Activated CD8-positive, alpha-beta T cell treated with anti-CD3 and anti-CD28 coated beads for 36 hours (primary cell): ENCODE results near the gene MRPS18B. TPM values are rescaled to one million over a fixed set of nuclear protein-coding genes. Genes with fewer than 3 reads are reported as not detected.

Experiments
- ATAC-seq: fragments of 200-7000 bp; cut with Tn5 transposase; one replicate; pipeline ENCODE4 v1.10.0; 2021; ENCODE audit warnings: mild to moderate bottlenecking, moderate library complexity
- CTCF ChIA-PET: fragments of 350-600 bp; sonication (Branson Sonifier 250); formaldehyde crosslinking; loops from one replicate; lab custom pipeline; 2021; ENCODE audit warnings: antibody characterized with exemption; lab: Charles Lee
- POLR2A ChIA-PET: fragments of 350-600 bp; sonication (Branson Sonifier 250); formaldehyde crosslinking; loops from one replicate; lab custom pipeline; 2021; ENCODE audit warnings: antibody characterized with exemption; lab: Charles Lee
- DNase-seq: peaks from one replicate; pipeline ENCODE4 v3.0.0-alpha.2; 2020
- H3K27ac Mint-ChIP-seq: one replicate; pipeline ENCODE4 v1.8.0; 2021; ENCODE audit warnings: mild to moderate bottlenecking, mixed read lengths
- H3K27me3 Mint-ChIP-seq: one replicate; pipeline ENCODE4 v1.8.0; 2021; ENCODE audit warnings: mixed read lengths
- H3K36me3 Mint-ChIP-seq: one replicate; pipeline ENCODE4 v1.8.0; 2021; ENCODE audit warnings: low read depth, mixed read lengths
- H3K4me1 Mint-ChIP-seq: one replicate; pipeline ENCODE4 v1.8.0; 2021; ENCODE audit warnings: low read depth, mixed read lengths
- H3K4me3 Mint-ChIP-seq: one replicate; pipeline ENCODE4 v1.8.0; 2021; ENCODE audit warnings: mild to moderate bottlenecking, moderate library complexity, mixed read lengths
- H3K9me3 Mint-ChIP-seq: one replicate; pipeline ENCODE4 v1.8.0; 2021; ENCODE audit warnings: mixed read lengths
- intact Hi-C: fragments of 100-400 bp; cut with micrococcal nuclease; formaldehyde crosslinking; loops from one replicate; pipeline ENCODE4 v1.10.0; 2022
- total RNA-seq, 2 experiments: library from RNA; stranded (reverse); gene quantifications; one replicate each; pipeline ENCODE4 v1.2.3, GENCODE V29; 2021
- TF ChIP-seq, protein P1 (sequence below): fragments of 200-600 bp; IDR thresholded peaks from one replicate; pipeline ENCODE4 v1.8.0; 2022; ENCODE audit warnings: antibody characterized with exemption, mild to moderate bottlenecking

MRPS18B gene
- total RNA-seq: 100 to 1,000 TPM; 109 to 110 TPM

DNA sequence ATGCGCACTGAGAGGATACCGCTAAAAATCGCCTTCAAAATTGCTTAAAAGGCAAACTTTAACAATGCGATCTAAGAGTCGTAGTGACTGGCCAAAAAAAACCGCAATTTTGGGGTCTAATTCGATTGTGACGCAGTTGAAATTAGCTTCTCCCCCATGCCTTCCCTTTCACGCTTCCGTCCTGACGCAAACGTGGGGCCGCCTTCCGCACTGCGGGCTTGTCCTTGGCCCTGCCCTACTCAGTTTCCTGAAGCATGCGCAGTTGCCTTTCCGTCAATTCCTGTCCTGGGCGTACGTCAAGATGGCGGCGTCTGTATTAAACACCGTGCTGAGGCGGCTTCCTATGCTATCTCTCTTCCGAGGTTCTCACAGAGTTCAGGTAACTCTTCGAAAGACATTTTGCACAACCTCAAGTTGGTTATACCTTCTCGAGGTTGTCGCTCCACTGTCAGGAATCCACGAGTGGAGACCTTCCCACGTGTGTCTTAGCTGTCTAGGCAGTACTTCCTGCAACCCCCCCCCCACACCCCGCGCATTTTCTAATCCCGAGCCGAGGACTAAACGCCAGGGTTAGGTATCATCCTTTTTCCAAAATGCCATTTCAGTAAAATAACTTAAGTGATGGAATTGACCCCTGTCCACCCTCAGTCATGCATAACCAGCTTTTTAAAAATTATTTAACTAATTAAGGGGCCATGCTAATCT lies at the start of gene MRPS18B:
MRPS18B (plus strand) TSS at position 276 of the 705 bp plus-strand sequence; CDS start at position 302, 26 bp downstream.
- ATAC-seq: peak; percentile 82
- TF ChIP-seq, protein P1, sequence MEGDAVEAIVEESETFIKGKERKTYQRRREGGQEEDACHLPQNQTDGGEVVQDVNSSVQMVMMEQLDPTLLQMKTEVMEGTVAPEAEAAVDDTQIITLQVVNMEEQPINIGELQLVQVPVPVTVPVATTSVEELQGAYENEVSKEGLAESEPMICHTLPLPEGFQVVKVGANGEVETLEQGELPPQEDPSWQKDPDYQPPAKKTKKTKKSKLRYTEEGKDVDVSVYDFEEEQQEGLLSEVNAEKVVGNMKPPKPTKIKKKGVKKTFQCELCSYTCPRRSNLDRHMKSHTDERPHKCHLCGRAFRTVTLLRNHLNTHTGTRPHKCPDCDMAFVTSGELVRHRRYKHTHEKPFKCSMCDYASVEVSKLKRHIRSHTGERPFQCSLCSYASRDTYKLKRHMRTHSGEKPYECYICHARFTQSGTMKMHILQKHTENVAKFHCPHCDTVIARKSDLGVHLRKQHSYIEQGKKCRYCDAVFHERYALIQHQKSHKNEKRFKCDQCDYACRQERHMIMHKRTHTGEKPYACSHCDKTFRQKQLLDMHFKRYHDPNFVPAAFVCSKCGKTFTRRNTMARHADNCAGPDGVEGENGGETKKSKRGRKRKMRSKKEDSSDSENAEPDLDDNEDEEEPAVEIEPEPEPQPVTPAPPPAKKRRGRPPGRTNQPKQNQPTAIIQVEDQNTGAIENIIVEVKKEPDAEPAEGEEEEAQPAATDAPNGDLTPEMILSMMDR: no peak
- POLR2A ChIA-PET: interaction anchor here (0.6 to 2.8 kb wide), 37 partner anchors 7 to 828 kb away, joined by 3 to 27 read pairs (median 4); partner anchors contain the start of genes ABCF1, ATAT1, DHX16 and GNL1
- H3K27me3 Mint-ChIP-seq: no peaks in the 10 kb centered on the region
- H3K4me1 Mint-ChIP-seq: peaks cover 37% of the 10 kb centered on the region
- no peaks in the 10 kb centered on the region for H3K9me3 Mint-ChIP-seq
- peaks cover 66% of the 10 kb centered on the region for H3K36me3 Mint-ChIP-seq
- H3K4me3 Mint-ChIP-seq: peak within 1 kb of the TSS; percentile 95
- H3K27ac Mint-ChIP-seq: peak within 1 kb of the TSS; percentile 98
- intact Hi-C loops: loop anchor here (2.0 to 5.0 kb wide), 3 partner anchors 65 to 130 kb away; partner anchors contain the start of genes HLA-E and TUBB
- CTCF ChIA-PET: interaction anchor here (0.9 to 2.7 kb wide), 15 partner anchors 9 to 259 kb away, joined by 3 to 25 read pairs (median 4); partner anchors contain the start of gene ATAT1
- DNase-seq: peak; percentile 99

DNA sequence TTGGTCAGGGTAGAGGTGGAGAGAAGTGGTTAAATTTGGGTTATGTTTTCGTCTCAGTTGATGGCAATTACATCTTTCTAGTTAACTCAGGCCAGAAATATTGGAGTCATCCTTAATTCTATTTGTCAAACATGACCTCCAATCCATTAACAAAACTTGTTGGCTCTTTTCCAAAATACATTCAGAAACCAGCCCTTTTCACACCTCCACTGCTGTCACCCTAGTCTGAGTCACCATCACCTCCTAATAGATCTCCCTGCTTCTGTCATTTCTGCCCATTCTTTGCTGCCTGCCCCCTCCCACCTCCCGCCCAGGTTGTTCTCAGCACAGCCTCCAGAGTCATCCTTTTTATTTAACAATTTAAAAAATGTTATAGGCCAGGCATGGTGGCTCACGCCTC lies 49.4 kb upstream of the MRPS18B start:
- peaks cover 51% of the 10 kb centered on the region for H3K4me1 Mint-ChIP-seq
- H3K36me3 Mint-ChIP-seq: peaks cover 28% of the 10 kb centered on the region
- POLR2A ChIA-PET: no interaction called here
- H3K9me3 Mint-ChIP-seq: no peaks in the 10 kb centered on the region
- intact Hi-C loops: no loop called here
- H3K27ac Mint-ChIP-seq: peak overlapping the region; percentile 47
- TF ChIP-seq, protein P1: no peak
- CTCF ChIA-PET: interaction anchor here (7.2 kb wide), 1 partner anchor 25 kb away, joined by 49 read pairs; no protein-coding TSS in a partner anchor
- peak overlapping the region; percentile 0 for H3K4me3 Mint-ChIP-seq
- peak; percentile 62 for ATAC-seq
- no peaks in the 10 kb centered on the region for H3K27me3 Mint-ChIP-seq
- DNase-seq: peak; percentile 81

- Mint-ChIP-seq H3K36me3 (peaks cover 33% of the 10 kb centered on the region), H3K27ac (peak overlapping the region; percentile 95), H3K4me1 (peaks cover 59% of the 10 kb centered on the region), H3K4me3 (peak overlapping the region; percentile 86), H3K9me3 (no peaks in the 10 kb centered on the region), H3K27me3 (no peaks in the 10 kb centered on the region)
- intact Hi-C loops: no loop called here
- TF ChIP-seq, protein P1: no peak
- ATAC-seq: no peak
- ChIA-PET CTCF (interaction anchor here (0.8 to 3.1 kb wide), 12 partner anchors 11 to 160 kb away, joined by 3 to 17 read pairs (median 5); no protein-coding TSS in a partner anchor), POLR2A (interaction anchor here (0.7 to 2.9 kb wide), 13 partner anchors 8 to 503 kb away, joined by 3 to 34 read pairs (median 4); partner anchors contain the start of genes GNL1, MDC1, PRR3 and VARS2)
- DNase-seq: no peak
These were observed 47.4 kb upstream of the MRPS18B start for GRCh38 chr6:30570263-30570662.

DNA sequence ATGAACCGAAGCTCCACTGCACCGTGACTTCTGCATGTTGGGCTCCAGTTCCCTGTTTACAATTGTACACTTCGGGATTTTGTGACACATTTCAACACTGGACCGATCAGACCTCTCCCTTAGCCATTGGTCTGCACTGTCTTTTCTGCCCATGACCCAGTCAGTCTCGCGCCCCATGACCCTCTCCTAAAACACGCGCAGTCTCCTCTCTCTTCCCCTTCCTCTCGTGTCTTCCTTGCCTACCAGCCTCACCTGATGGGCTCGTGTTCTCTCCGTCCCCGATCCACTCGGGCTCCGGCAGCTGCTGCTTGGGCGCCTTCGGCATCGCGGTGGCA lies 46.9 kb upstream of the MRPS18B start:
- ATAC-seq (peak; percentile 6), DNase-seq (no peak)
- peak overlapping the region; percentile 86 for H3K4me3 Mint-ChIP-seq
- H3K27ac Mint-ChIP-seq: peak overlapping the region; percentile 95
- TF ChIP-seq, protein P1: no peak
- CTCF ChIA-PET: interaction anchor here (1.0 to 3.1 kb wide), 12 partner anchors 12 to 160 kb away, joined by 3 to 17 read pairs (median 5); no protein-coding TSS in a partner anchor
- H3K36me3 Mint-ChIP-seq: peaks cover 33% of the 10 kb centered on the region
- no peaks in the 10 kb centered on the region for H3K9me3 Mint-ChIP-seq
- H3K27me3 Mint-ChIP-seq: no peaks in the 10 kb centered on the region
- peaks cover 63% of the 10 kb centered on the region for H3K4me1 Mint-ChIP-seq
- intact Hi-C loops: no loop called here
- POLR2A ChIA-PET: interaction anchor here (0.7 to 2.9 kb wide), 12 partner anchors 8 to 503 kb away, joined by 3 to 34 read pairs (median 4); partner anchors contain the start of genes GNL1, PRR3 and VARS2
